Measurements from ENCODE around the gene INSL3.

GRCh38 chr19:17859533-17860330 lies 38.4 kb upstream of the INSL3 start, which contains the start of gene RPL18A:
- TF ChIP-seq, protein P1, sequence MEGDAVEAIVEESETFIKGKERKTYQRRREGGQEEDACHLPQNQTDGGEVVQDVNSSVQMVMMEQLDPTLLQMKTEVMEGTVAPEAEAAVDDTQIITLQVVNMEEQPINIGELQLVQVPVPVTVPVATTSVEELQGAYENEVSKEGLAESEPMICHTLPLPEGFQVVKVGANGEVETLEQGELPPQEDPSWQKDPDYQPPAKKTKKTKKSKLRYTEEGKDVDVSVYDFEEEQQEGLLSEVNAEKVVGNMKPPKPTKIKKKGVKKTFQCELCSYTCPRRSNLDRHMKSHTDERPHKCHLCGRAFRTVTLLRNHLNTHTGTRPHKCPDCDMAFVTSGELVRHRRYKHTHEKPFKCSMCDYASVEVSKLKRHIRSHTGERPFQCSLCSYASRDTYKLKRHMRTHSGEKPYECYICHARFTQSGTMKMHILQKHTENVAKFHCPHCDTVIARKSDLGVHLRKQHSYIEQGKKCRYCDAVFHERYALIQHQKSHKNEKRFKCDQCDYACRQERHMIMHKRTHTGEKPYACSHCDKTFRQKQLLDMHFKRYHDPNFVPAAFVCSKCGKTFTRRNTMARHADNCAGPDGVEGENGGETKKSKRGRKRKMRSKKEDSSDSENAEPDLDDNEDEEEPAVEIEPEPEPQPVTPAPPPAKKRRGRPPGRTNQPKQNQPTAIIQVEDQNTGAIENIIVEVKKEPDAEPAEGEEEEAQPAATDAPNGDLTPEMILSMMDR (IDR thresholded peaks at IDR 0.05): peak; percentile 84
- no peak for TF ChIP-seq EZH2 (IDR thresholded peaks at IDR 0.05; ENCODE audit: borderline replicate concordance, insufficient read depth, low read depth, low read length, poor library complexity, severe bottlenecking)
